ENCODE results near the gene ACAN. TPM values are rescaled to one million over a fixed set of nuclear protein-coding genes. Genes with fewer than 3 reads are reported as not detected.

The ACAN gene
- total and polyA plus RNA-seq, 9 of the 15 experiments (the other 6 are each of a cell fraction or from before 2014, with no cell fraction given), result not detected

DNA sequence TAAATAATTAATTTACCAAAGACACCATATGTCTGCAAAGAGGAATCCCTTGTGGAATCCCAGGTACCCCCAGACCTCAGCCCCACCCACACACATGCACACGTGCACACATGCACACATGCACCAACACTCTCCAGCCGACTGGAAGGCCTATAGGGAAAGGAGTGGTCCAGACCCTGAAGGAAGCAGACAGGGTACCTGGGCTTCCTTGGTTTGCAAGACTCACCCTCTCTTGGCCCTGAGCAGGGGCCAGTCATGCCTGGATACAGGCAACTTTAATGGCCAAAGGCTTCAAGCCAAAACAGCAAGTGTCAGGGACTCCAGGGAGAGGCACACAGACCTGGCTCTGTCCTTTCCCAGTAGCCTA is 101.0 kb downstream of the ACAN start:
- ChIA-PET POLR2A (interaction anchor here (0.5 to 2.4 kb wide), 5 partner anchors 9 to 242 kb away, joined by 3 to 20 read pairs (median 3); partner anchors contain the start of gene MFGE8), CTCF (ENCODE audit: low intra/inter-chr PET ratio) (interaction anchor here (1.2 to 1.7 kb wide), 4 partner anchors 113 to 273 kb away, joined by 3 to 13 read pairs (median 5); no protein-coding TSS in a partner anchor)
- Histone ChIP-seq H4K20me1 (replicated peaks; ENCODE audit: control insufficient read depth, insufficient read depth, low read length) (0 out of 2 replicates have a peak, but pooled peaks cover 2% of the 10 kb centered on the region), H3K36me3 (ENCODE audit: control insufficient read depth, insufficient read depth, low read length) (peaks cover 92% of the 10 kb centered on the region), H3K27ac (ENCODE audit: extremely low read depth, low read depth, low read length) (0 out of 3 replicates have a peak overlapping the region, but pooled peaks have one; percentile 25), H3K9me1 (ENCODE audit: control insufficient read depth, insufficient read depth, low read length) (peaks cover 3% of the 10 kb centered on the region), H3K4me1 (replicated peaks in 1 of 2; ENCODE audit: control insufficient read depth in 2 of 2, insufficient read depth in 2 of 2, low read length in 2 of 2) (peaks cover 12 to 27% of the 10 kb centered on the region in 2 experiments; a peak in 4 of 5 replicates), H3K4me2 (ENCODE audit: insufficient read depth, low read length) (no peak overlapping the region; the same call in 1 of the 2 replicates), H3K4me3 (no peak overlapping the region), H2AFZ (ENCODE audit: low read depth, low read length) (peak overlapping the region; percentile 59; the same call in 1 of the 2 replicates), H3K9ac (ENCODE audit: insufficient read depth in 1 of 2, low read depth in 2 of 2, low read length in 2 of 2) (peak overlapping the region in 1 of 2 experiments; percentile 21; a peak in 1 of 4 replicates), H3K9me3 (replicated peaks; ENCODE audit: control insufficient read depth, insufficient read depth, low read depth, low read length) (no peaks in the 10 kb centered on the region), H3K79me2 (ENCODE audit: control insufficient read depth, insufficient read depth, low read length) (peaks cover 5% of the 10 kb centered on the region; the same call in 1 of the 3 replicates), H3K27me3 (ENCODE audit: control insufficient read depth in 2 of 2, insufficient read depth in 2 of 2, low read length in 2 of 2) (no peaks in the 10 kb centered on the region)
- intact Hi-C loops (cut with micrococcal nuclease), result loop anchor here (1.0 to 2.0 kb wide), 3 partner anchors 35 to 113 kb away; no protein-coding TSS in a partner anchor
- 70% methylated on average over 2 of the region's 2 CpGs for WGBS (ENCODE audit: insufficient coverage, low coverage, missing lambda C conversion rate)
- in situ Hi-C loops (cut with MboI), result no loop called here
- BruUV-seq (replicated peaks), result no TSS peak
- FAIRE-seq (no peak), DNase-seq (ENCODE audit: extremely low read depth in 1 of 4, low spot score in 3 of 4) (no peak), ATAC-seq (no peak)
- TF ChIP-seq MAFK (IDR thresholded peaks at IDR 0.05; ENCODE audit: low read length), result no peak
- TF ChIP-seq KLF13 (tag; IDR thresholded peaks at IDR 0.05; ENCODE audit: borderline replicate concordance, low read depth), result no peak
- no peak for TF ChIP-seq EWSR1 (IDR thresholded peaks at IDR 0.05; ENCODE audit: borderline replicate concordance, low read depth, partially characterized antibody)
- TF ChIP-seq CEBPB (tag; IDR thresholded peaks at IDR 0.05), result no peak
- no peak for TF ChIP-seq ZNF140 (CRISPR knock-in tag; IDR thresholded peaks at IDR 0.05)
- no peak for TF ChIP-seq TOE1 (IDR thresholded peaks at IDR 0.05; ENCODE audit: borderline replicate concordance)
- no peak for TF ChIP-seq TOE1 (CRISPR knock-in tag; IDR thresholded peaks at IDR 0.05; ENCODE audit: borderline replicate concordance, low read depth)
- TF ChIP-seq SMAD3 (CRISPR knock-in tag; conservative IDR thresholded peaks at IDR 0.05), result no peak
- TF ChIP-seq SP1 (CRISPR knock-in tag; IDR thresholded peaks at IDR 0.05), result peak; percentile 54; the same call in 1 of the 2 replicates
- no peak for TF ChIP-seq ILF3 (IDR thresholded peaks at IDR 0.05; ENCODE audit: borderline replicate concordance)
- TF ChIP-seq LCOR (CRISPR knock-in tag; IDR thresholded peaks at IDR 0.05), result 0 out of 2 replicates have a peak, but pooled peaks have one; percentile 10
- no peak for TF ChIP-seq SOX6 (IDR thresholded peaks at IDR 0.05)
- no peak for TF ChIP-seq IRF2 (CRISPR knock-in tag; IDR thresholded peaks at IDR 0.05)

All from K562 (cell line).